GM12878 (cell line): ENCODE measurements around the gene BSN. TPM values are rescaled to one million over a fixed set of nuclear protein-coding genes. Genes with fewer than 3 reads are reported as not detected.

Experiments used
- ATAC-seq: fragments of 200-7000 bp; cut with Tn5 transposase; 3 replicates; pipeline ENCODE4 v1.9.1; 2020; ENCODE audit warnings: mild to moderate bottlenecking, moderate library complexity
- BruUV-seq: library from RNA; stranded (reverse); fragments of 400-500 nt; replicated peaks from 2 replicates; lab custom pipeline; 2021; lab: Mats Ljungman, UMichigan
- CTCF ChIA-PET: fragments of 300-600 bp; sonication (Branson Sonifier 250); formaldehyde crosslinking; extraction: SDS; loops from one replicate; lab custom pipeline; 2021; ENCODE audit warnings: inconsistent platforms; lab: Yijun Ruan, JAX
- POLR2A ChIA-PET: fragments of 350-600 bp; formaldehyde crosslinking; extraction: SDS; loops from one replicate; lab custom pipeline; 2021; ENCODE audit warnings: inconsistent platforms; lab: Charles Lee
- RAD21 ChIA-PET: fragments of 300-600 bp; sonication (Branson Sonifier 250); formaldehyde crosslinking; loops from one replicate; lab custom pipeline; 2023; ENCODE audit warnings: antibody characterized with exemption; ENCODE audit not compliant: unreplicated experiment; lab: Charles Lee
- SMC1A ChIA-PET: fragments of 300-600 bp; sonication (Branson Sonifier 250); formaldehyde crosslinking; loops from one replicate; lab custom pipeline; 2023; ENCODE audit not compliant: unreplicated experiment, uncharacterized antibody; lab: Charles Lee
- DNase-seq: peaks from one replicate; pipeline ENCODE4 v3.0.0-alpha.2; 2011; ENCODE audit warnings: low read depth, low spot score
- FAIRE-seq: peaks from 3 replicates; lab custom pipeline; 2011; peaks lifted over from hg19 to GRCh38; lab: Jason Lieb, UNC
- H2AFZ ChIP-seq: 2 replicates; pipeline ENCODE4 v1.6.0; 2011; ENCODE audit warnings: low read depth, low read length, control low read depth; ENCODE audit not compliant: control insufficient read depth
- H3K27ac ChIP-seq: 2 replicates; pipeline ENCODE4 v1.5.1; 2011; ENCODE audit warnings: control low read depth; ENCODE audit not compliant: control insufficient read depth, insufficient read depth
- H3K27me3 ChIP-seq, 2 experiments: replicated peaks in 1 of 2; 2 replicates each; pipeline versions ENCODE4 v1.6.0 to v1.6.1; 2011; ENCODE audit warnings: low read length in 1 of 2; ENCODE audit not compliant: control insufficient read depth in 2 of 2, insufficient read depth in 2 of 2
- H3K36me3 ChIP-seq, 2 experiments: 2 replicates each; pipeline ENCODE4 v1.5.1; 2011; ENCODE audit warnings: low read length in 1 of 2; ENCODE audit not compliant: control insufficient read depth in 2 of 2, insufficient read depth in 2 of 2
- H3K4me1 ChIP-seq: 2 replicates; pipeline ENCODE4 v1.6.1; 2011; ENCODE audit warnings: mild to moderate bottlenecking, low read length, moderate library complexity, mixed read lengths; ENCODE audit not compliant: control insufficient read depth, insufficient read depth
- H3K4me2 ChIP-seq: 2 replicates; pipeline ENCODE4 v1.6.0; 2011; ENCODE audit warnings: control low read depth; ENCODE audit not compliant: control insufficient read depth, insufficient read depth
- H3K4me3 ChIP-seq: fragments of 200-600 bp; sonication (generic); 2 replicates; pipeline ENCODE4 v1.5.1; 2016
- H3K79me2 ChIP-seq: 2 replicates; pipeline ENCODE4 v1.6.0; 2011; ENCODE audit warnings: low read length; ENCODE audit not compliant: control insufficient read depth, insufficient read depth
- H3K9ac ChIP-seq: 2 replicates; pipeline ENCODE4 v1.8.0; 2011; ENCODE audit warnings: low read length, control low read depth, mixed read lengths; ENCODE audit not compliant: control insufficient read depth, insufficient read depth
- H3K9me3 ChIP-seq: replicated peaks from 3 replicates; pipeline ENCODE4 v1.5.1; 2011; ENCODE audit warnings: mild to moderate bottlenecking, low read length; ENCODE audit not compliant: control insufficient read depth, insufficient read depth
- H4K20me1 ChIP-seq: 2 replicates; pipeline ENCODE4 v1.6.0; 2011; ENCODE audit not compliant: control insufficient read depth, insufficient read depth
- CEBPB ChIP-seq, 2 experiments: fragments of 150-350 bp in 1 of 2; IDR thresholded peaks; 2 replicates each; pipeline ENCODE4 v1.6.1; 2012 to 2014; ENCODE audit warnings: low read depth in 2 of 2, low read length in 2 of 2, borderline replicate concordance in 1 of 2, inconsistent platforms in 1 of 2
- MXI1 ChIP-seq: fragments of 150-350 bp; IDR thresholded peaks from 2 replicates; pipeline ENCODE4 v1.6.1; 2011; ENCODE audit warnings: low read depth, mild to moderate bottlenecking, inconsistent platforms, low read length, improper control_type of control experiment
- PML ChIP-seq: IDR thresholded peaks from 2 replicates; pipeline ENCODE4 v1.6.1; 2012; ENCODE audit warnings: low read length, inconsistent platforms
- POU2F2 ChIP-seq: IDR thresholded peaks from 3 replicates; pipeline ENCODE4 v1.6.1; 2011; ENCODE audit warnings: low read depth, mild to moderate bottlenecking, low read length, borderline replicate concordance
- SIX5 ChIP-seq: IDR thresholded peaks from 2 replicates; pipeline ENCODE4 v1.6.1; 2011; ENCODE audit warnings: mild to moderate bottlenecking, low read depth, low read length, moderate library complexity; ENCODE audit not compliant: severe bottlenecking
- STAT1 ChIP-seq: fragments of 450-650 bp; conservative IDR thresholded peaks from 2 replicates; pipeline ENCODE4 v1.6.1; 2014; ENCODE audit warnings: antibody characterized with exemption, mild to moderate bottlenecking
- SUZ12 ChIP-seq: fragments of 200-600 bp; sonication (generic); IDR thresholded peaks from one replicate; pipeline ENCODE4 v1.6.1; 2018; ENCODE audit warnings: antibody characterized with exemption, mild to moderate bottlenecking; ENCODE audit not compliant: unreplicated experiment
- TBL1XR1 ChIP-seq: IDR thresholded peaks from 2 replicates; pipeline ENCODE4 v1.6.1; 2012; ENCODE audit warnings: low read depth, low read length, improper control_type of control experiment
- ZBTB33 ChIP-seq: fragments of 450-650 bp; IDR thresholded peaks from 2 replicates; pipeline ENCODE4 v1.6.1; 2017; ENCODE audit warnings: mild to moderate bottlenecking
- ZNF592 ChIP-seq: fragments of 450-650 bp; IDR thresholded peaks from 2 replicates; pipeline ENCODE4 v1.6.1; 2017; ENCODE audit warnings: mild to moderate bottlenecking, moderate library complexity
- ZNF622 ChIP-seq: fragments of 450-650 bp; IDR thresholded peaks from 2 replicates; pipeline ENCODE4 v1.6.1; 2017; ENCODE audit warnings: mild to moderate bottlenecking, inconsistent platforms
- in situ Hi-C: fragments of 300-500 bp; cut with MboI; formaldehyde crosslinking; loops from 9 replicates; pipeline ENCODE4 v1.14.3; 2018; ENCODE audit warnings: mixed read lengths
- intact Hi-C: fragments of 100-400 bp; cut with micrococcal nuclease; formaldehyde crosslinking; loops from one replicate; pipeline ENCODE4 v1.14.2; 2022; ENCODE audit not compliant: unreplicated experiment
- polyA plus RNA-seq, 11 experiments: library from polyadenylated mRNA; depleted of rRNA in 4 of 11; unstranded in 6 of 11; stranded (reverse) in 5 of 11; fragments of >200 nt; fragmentation: Nextera tagmentation in 4 of 11; fragmentation: Illumina TruSeq in 1 of 11; extraction: Ambion mirVana in 4 of 11; extraction: Trizol in 1 of 11; gene quantifications; 1 replicate in 1 of 11; 2 replicates in 10 of 11; pipeline versions ENCODE4 v1.2.1 to v1.2.3, GENCODE V29; 2011 to 2016; ENCODE audit warnings: inconsistent platforms in 2 of 11, missing spikeins in 2 of 11, low read depth in 1 of 11
- total RNA-seq, 4 experiments: library from RNA; depleted of rRNA in 3 of 4; stranded (reverse); fragments of >200 nt in 3 of 4; fragmentation: Illumina TruSeq in 1 of 4; extraction: Trizol in 1 of 4; gene quantifications; 2 replicates each; pipeline versions ENCODE4 v1.2.1 to v1.2.3, GENCODE V29; 2013 to 2021

Gene BSN
- total and polyA plus RNA-seq, 10 of the 15 experiments (the other 5 are each of a cell fraction or from before 2014, with no cell fraction given) = under 0.01 to 0.19 (median 0.05) TPM; not detected in 1

- Histone ChIP-seq H2AFZ (no peak overlapping the region), H3K27me3 (no peaks in the 10 kb centered on the region), H3K36me3 (peaks cover 3 to 19% of the 10 kb centered on the region in 2 experiments; a peak in 3 of 4 replicates), H4K20me1 (no peaks in the 10 kb centered on the region; the same call in 1 of the 2 replicates), H3K4me1 (no peaks in the 10 kb centered on the region), H3K79me2 (no peaks in the 10 kb centered on the region), H3K9me3 (no peaks in the 10 kb centered on the region), H3K9ac (no peak overlapping the region), H3K4me2 (no peak overlapping the region), H3K27ac (no peak overlapping the region), H3K4me3 (no peak overlapping the region)
- FAIRE-seq = no peak
- ChIA-PET RAD21 (interaction anchor here (0.9 kb wide), 1 partner anchor 10 kb away, joined by 6 read pairs; no protein-coding TSS in a partner anchor), SMC1A (interaction anchor here (0.6 to 0.9 kb wide), 2 partner anchors 10 to 46 kb away, joined by 3 to 4 read pairs; no protein-coding TSS in a partner anchor), CTCF (interaction anchor here (0.8 to 1.1 kb wide), 2 partner anchors 10 to 143 kb away, joined by 3 to 8 read pairs; no protein-coding TSS in a partner anchor), POLR2A (interaction anchor here (0.6 to 1.1 kb wide), 3 partner anchors 10 to 522 kb away, joined by 3 to 6 read pairs (median 4); no protein-coding TSS in a partner anchor)
- no peak; the same call in 2 of the 3 replicates for ATAC-seq
- in situ Hi-C loops (no loop called here), intact Hi-C loops (no loop called here)
- DNase-seq = no peak
- TF ChIP-seq STAT1 = no peak
- no peak for TF ChIP-seq ZBTB33
- TF ChIP-seq SUZ12 = no peak
- TF ChIP-seq ZNF592 = no peak
- TF ChIP-seq SIX5 = no peak
- no peak for TF ChIP-seq PML
- no peak for TF ChIP-seq POU2F2
- no peak for TF ChIP-seq TBL1XR1
- no peak for TF ChIP-seq MXI1
- no peak for TF ChIP-seq ZNF622
- no peak for TF ChIP-seq CEBPB (IDR thresholded peaks at IDR 0.05; ENCODE audit: borderline replicate concordance in 1 of 2, low read depth in 2 of 2, low read length in 2 of 2)
- no TSS peak for BruUV-seq
Measured at GRCh38 chr3:49529567-49529966, 24.7 kb upstream of the BSN start.
